GM18867 (cell line): ENCODE measurements around the gene FAM3B.
"Not testable (repeated sequence)": the region's sequence is repeated elsewhere in the genome, so short reads cannot be mapped to it uniquely, and the experiment has no call there.

ENCODE experiments used
- ATAC-seq: cut with Tn5 transposase; IDR thresholded peaks from one replicate; pipeline ENCODE4 v1.9.1; 2021; ENCODE audit warnings: mild to moderate bottlenecking, moderate library complexity; ENCODE audit not compliant: unreplicated experiment

FAM3B gene

GRCh38 chr21:41316200-41317062 lies at the start of gene FAM3B:
FAM3B (plus strand) TSS chr21:41316801; CDS start chr21:41316880, 79 bp downstream.
- ATAC-seq, result no peak

- no peak for ATAC-seq
These were observed 49.3 kb upstream of the FAM3B start for GRCh38 chr21:41267346-41267745.

- ATAC-seq, result no peak
These were observed 47.1 kb upstream of the FAM3B start for GRCh38 chr21:41269535-41269934.

GRCh38 chr21:41277196-41277595 lies 39.4 kb upstream of the FAM3B start:
- no peak for ATAC-seq

GRCh38 chr21:41277846-41278245 lies 38.8 kb upstream of the FAM3B start:
- no peak for ATAC-seq

GRCh38 chr21:41280115-41280919 lies 36.3 kb upstream of the FAM3B start:
- no peak for ATAC-seq

- ATAC-seq, result no peak
These were observed 34.2 kb upstream of the FAM3B start for GRCh38 chr21:41282412-41282811.

- no peak for ATAC-seq
These were observed 33.3 kb upstream of the FAM3B start for GRCh38 chr21:41283211-41283818.

- no peak for ATAC-seq
These were observed 27.2 kb upstream of the FAM3B start for GRCh38 chr21:41289431-41289830.

- no peak for ATAC-seq
These were observed 26.3 kb upstream of the FAM3B start for GRCh38 chr21:41290106-41290799.

GRCh38 chr21:41294548-41295231 lies 21.9 kb upstream of the FAM3B start:
- no peak for ATAC-seq

- no peak for ATAC-seq
These were observed 20.8 kb upstream of the FAM3B start for GRCh38 chr21:41295721-41296254.

- ATAC-seq, result no peak
These were observed 13.6 kb upstream of the FAM3B start for GRCh38 chr21:41302976-41303375.

- ATAC-seq, result no peak
These were observed 12.4 kb upstream of the FAM3B start for GRCh38 chr21:41304068-41304720.

GRCh38 chr21:41307219-41307618 lies 9.4 kb upstream of the FAM3B start:
- no peak for ATAC-seq

GRCh38 chr21:41313285-41314164 lies 3.1 kb upstream of the FAM3B start:
- ATAC-seq, result not testable (repeated sequence)

- ATAC-seq, result no peak
These were observed 875 bp upstream of the FAM3B start for GRCh38 chr21:41315726-41316125.

- no peak for ATAC-seq
These were observed 427 bp downstream of the FAM3B start for GRCh38 chr21:41317063-41317392.

- ATAC-seq, result no peak
These were observed 857 bp downstream of the FAM3B start for GRCh38 chr21:41317458-41317857.
